Stimulated activated effector memory CD8-positive, alpha-beta T cell treated with anti-CD3 and anti-CD28 coated beads, Interleukin-12 subunit alpha, Interleukin-12 subunit beta, amount 100 ng/mL, for 72 hours (primary cell): Measurements from ENCODE around the gene DGKA.
"Not testable (repeated sequence)": the region's sequence is repeated elsewhere in the genome, so short reads cannot be mapped to it uniquely, and the experiment has no call there.

Source experiments
- ATAC-seq: fragments of 150-1000 bp; cut with Tn5 transposase; 2 replicates; pipeline ENCODE4 v1.10.0; 2021
- DNase-seq, 2 donors: peaks; one replicate each; pipeline ENCODE4 v3.0.0; 2021 to 2022; ENCODE audit warnings: low spot score in 2 of 2
- H3K27ac Mint-ChIP-seq: one replicate; pipeline ENCODE4 v1.8.0; 2022; ENCODE audit warnings: mild to moderate bottlenecking, mixed read lengths
- H3K36me3 Mint-ChIP-seq: one replicate; pipeline ENCODE4 v1.8.0; 2022; ENCODE audit warnings: mild to moderate bottlenecking, mixed read lengths
- H3K4me1 Mint-ChIP-seq: one replicate; pipeline ENCODE4 v1.8.0; 2022; ENCODE audit warnings: mixed read lengths
- H3K4me3 Mint-ChIP-seq: one replicate; pipeline ENCODE4 v1.8.0; 2022; ENCODE audit warnings: mild to moderate bottlenecking, mixed read lengths
- H3K9me3 Mint-ChIP-seq: one replicate; pipeline ENCODE4 v1.8.0; 2022; ENCODE audit warnings: mixed read lengths

DGKA gene

GRCh38 chr12:55930771-55931316, at the start of gene DGKA:
Gene DGKA, plus strand, starts transcription at chr12:55931162. Its CDS starts 5,342 bp downstream, at chr12:55936504.
- peak within 1 kb of the TSS; percentile 99 for H3K27ac Mint-ChIP-seq
- peak; percentile 47 to 87 for DNase-seq
- H3K4me1 Mint-ChIP-seq, result peaks cover 65% of the 10 kb centered on the region
- H3K36me3 Mint-ChIP-seq, result peaks cover 79% of the 10 kb centered on the region
- ATAC-seq, result peak; percentile 53
- no peaks in the 10 kb centered on the region for H3K9me3 Mint-ChIP-seq
- H3K4me3 Mint-ChIP-seq, result peak within 1 kb of the TSS; percentile 100

GRCh38 chr12:55885113-55885512, 45.8 kb upstream of the DGKA start:
- ATAC-seq, result peak; percentile 81
- no peak overlapping the region for H3K4me3 Mint-ChIP-seq
- no peaks in the 10 kb centered on the region for H3K36me3 Mint-ChIP-seq
- no peak for DNase-seq
- no peak overlapping the region for H3K27ac Mint-ChIP-seq
- peaks cover 5% of the 10 kb centered on the region for H3K4me1 Mint-ChIP-seq
- no peaks in the 10 kb centered on the region for H3K9me3 Mint-ChIP-seq

GRCh38 chr12:55891310-55891709, 39.7 kb upstream of the DGKA start:
- no peak overlapping the region for H3K4me3 Mint-ChIP-seq
- H3K9me3 Mint-ChIP-seq, result no peaks in the 10 kb centered on the region
- DNase-seq, result no peak
- ATAC-seq, result no peak
- no peaks in the 10 kb centered on the region for H3K4me1 Mint-ChIP-seq
- H3K27ac Mint-ChIP-seq, result no peak overlapping the region
- H3K36me3 Mint-ChIP-seq, result no peaks in the 10 kb centered on the region

- H3K9me3 Mint-ChIP-seq, result no peaks in the 10 kb centered on the region
- H3K27ac Mint-ChIP-seq, result no peak overlapping the region
- ATAC-seq, result no peak
- DNase-seq, result no peak
- no peak overlapping the region for H3K4me3 Mint-ChIP-seq
- H3K36me3 Mint-ChIP-seq, result no peaks in the 10 kb centered on the region
- H3K4me1 Mint-ChIP-seq, result peaks cover 1% of the 10 kb centered on the region
Measured at GRCh38 chr12:55893723-55894122, 37.2 kb upstream of the DGKA start.

- peak overlapping the region; percentile 6 for H3K27ac Mint-ChIP-seq
- no peaks in the 10 kb centered on the region for H3K9me3 Mint-ChIP-seq
- peaks cover 7% of the 10 kb centered on the region for H3K4me1 Mint-ChIP-seq
- H3K36me3 Mint-ChIP-seq, result peaks cover 35% of the 10 kb centered on the region
- DNase-seq (no peak), ATAC-seq (peak; percentile 92)
- H3K4me3 Mint-ChIP-seq, result no peak overlapping the region
Measured at GRCh38 chr12:55899082-55899481, 31.9 kb upstream of the DGKA start.

GRCh38 chr12:55901881-55902490, 29.0 kb upstream of the DGKA start:
- no peak for ATAC-seq
- no peak for DNase-seq
- Mint-ChIP-seq H3K4me1 (peaks cover 7% of the 10 kb centered on the region), H3K9me3 (no peaks in the 10 kb centered on the region), H3K4me3 (no peak overlapping the region), H3K36me3 (peaks cover 35% of the 10 kb centered on the region), H3K27ac (peak overlapping the region; percentile 84)

- Mint-ChIP-seq H3K9me3 (no peaks in the 10 kb centered on the region), H3K27ac (no peak overlapping the region), H3K4me1 (no peaks in the 10 kb centered on the region), H3K36me3 (peaks cover 26% of the 10 kb centered on the region), H3K4me3 (no peak overlapping the region)
- DNase-seq (no peak), ATAC-seq (no peak)
Measured at GRCh38 chr12:55906056-55906455, 24.9 kb upstream of the DGKA start.

- Mint-ChIP-seq H3K4me1 (peaks cover 10% of the 10 kb centered on the region), H3K4me3 (no peak overlapping the region), H3K27ac (peak overlapping the region; percentile 15), H3K9me3 (no peaks in the 10 kb centered on the region), H3K36me3 (peaks cover 29% of the 10 kb centered on the region)
- ATAC-seq, result no peak
- DNase-seq, result no peak
Measured at GRCh38 chr12:55908726-55909512, 22.0 kb upstream of the DGKA start.

- Mint-ChIP-seq H3K4me1 (peaks cover 16% of the 10 kb centered on the region), H3K9me3 (no peaks in the 10 kb centered on the region), H3K36me3 (peaks cover 34% of the 10 kb centered on the region), H3K27ac (peak overlapping the region; percentile 15), H3K4me3 (no peak overlapping the region)
- DNase-seq (no peak), ATAC-seq (no peak)
Measured at GRCh38 chr12:55909513-55909884, 21.5 kb upstream of the DGKA start.

GRCh38 chr12:55912908-55913307, 18.1 kb upstream of the DGKA start:
- Mint-ChIP-seq H3K4me3 (no peak overlapping the region), H3K4me1 (peaks cover 30% of the 10 kb centered on the region), H3K36me3 (peaks cover 65% of the 10 kb centered on the region), H3K9me3 (no peaks in the 10 kb centered on the region), H3K27ac (peak overlapping the region; percentile 68)
- ATAC-seq (no peak), DNase-seq (no peak)

- ATAC-seq, result no peak
- peaks cover 30% of the 10 kb centered on the region for H3K4me1 Mint-ChIP-seq
- no peak for DNase-seq
- H3K27ac Mint-ChIP-seq, result peak overlapping the region; percentile 68
- peaks cover 77% of the 10 kb centered on the region for H3K36me3 Mint-ChIP-seq
- no peaks in the 10 kb centered on the region for H3K9me3 Mint-ChIP-seq
- H3K4me3 Mint-ChIP-seq, result no peak overlapping the region
Measured at GRCh38 chr12:55915482-55915859, 15.5 kb upstream of the DGKA start.

GRCh38 chr12:55919032-55919431, 11.9 kb upstream of the DGKA start:
- peaks cover 26% of the 10 kb centered on the region for H3K4me1 Mint-ChIP-seq
- H3K27ac Mint-ChIP-seq, DNase-seq, ATAC-seq, H3K9me3 Mint-ChIP-seq, H3K4me3 Mint-ChIP-seq: not testable (repeated sequence)
- H3K36me3 Mint-ChIP-seq, result peaks cover 82% of the 10 kb centered on the region

GRCh38 chr12:55922126-55922525, 8.8 kb upstream of the DGKA start:
- ATAC-seq, result no peak
- no peak for DNase-seq
- H3K27ac Mint-ChIP-seq, result peak overlapping the region; percentile 40
- no peak overlapping the region for H3K4me3 Mint-ChIP-seq
- no peaks in the 10 kb centered on the region for H3K9me3 Mint-ChIP-seq
- H3K36me3 Mint-ChIP-seq, result peaks cover 80% of the 10 kb centered on the region
- H3K4me1 Mint-ChIP-seq, result peaks cover 29% of the 10 kb centered on the region

- Mint-ChIP-seq H3K27ac (peak overlapping the region; percentile 62), H3K4me1 (peaks cover 29% of the 10 kb centered on the region), H3K36me3 (peaks cover 80% of the 10 kb centered on the region)
- not testable (repeated sequence) for H3K9me3 Mint-ChIP-seq, H3K4me3 Mint-ChIP-seq, ATAC-seq, DNase-seq
Measured at GRCh38 chr12:55923648-55924047, 7.3 kb upstream of the DGKA start.

- Mint-ChIP-seq H3K27ac (peak overlapping the region; percentile 99), H3K9me3 (no peaks in the 10 kb centered on the region), H3K4me1 (peaks cover 43% of the 10 kb centered on the region), H3K36me3 (peaks cover 84% of the 10 kb centered on the region), H3K4me3 (peak overlapping the region; percentile 100)
- DNase-seq (no peak), ATAC-seq (no peak)
Measured at GRCh38 chr12:55925371-55925770, 5.6 kb upstream of the DGKA start.
